ENCODE measurements around the gene MED13L.

Gene MED13L

GRCh38 chr12:116308647-116309046 lies 31.2 kb upstream of the MED13L start:
- Histone ChIP-seq H3K9ac (no peak overlapping the region), H3K9me3 (replicated peaks in 1 of 11) (peaks cover 12 to 21% (median 17%) of the 10 kb centered on the region in 11 experiments), H3K4me3 (no peak overlapping the region), H3K4me1 (peaks cover 6 to 46% (median 33%) of the 10 kb centered on the region in 10 experiments; a peak in 19 of 20 replicates), H3K36me3 (no peaks in the 10 kb centered on the region), H3K27me3 (no peaks in the 10 kb centered on the region), H4K20me1 (no peaks in the 10 kb centered on the region), H3K27ac (no peak overlapping the region), H3K4me2 (no peak overlapping the region)
- no peak for TF ChIP-seq Cebpa-rat (IDR thresholded peaks at IDR 0.05)

- Histone ChIP-seq H3K4me1 (peaks cover 23 to 57% (median 44%) of the 10 kb centered on the region in 10 experiments), H3K9ac (no peak overlapping the region), H3K4me3 (no peak overlapping the region), H3K27ac (peak overlapping the region in 1 of 11 experiments; percentile 8; a peak in 1 of 22 replicates), H3K36me3 (no peaks in the 10 kb centered on the region), H3K4me2 (peak overlapping the region in 4 of 11 experiments; percentile 21 to 83 (median 66); a peak in 5 of 22 replicates), H4K20me1 (no peaks in the 10 kb centered on the region), H3K9me3 (replicated peaks in 1 of 11) (peaks cover 12 to 21% (median 17%) of the 10 kb centered on the region in 11 experiments), H3K27me3 (no peaks in the 10 kb centered on the region)
- no peak for TF ChIP-seq Cebpa-rat (IDR thresholded peaks at IDR 0.05)
Observed at GRCh38 chr12:116306968-116307367, 29.5 kb upstream of the MED13L start.

- H3K27me3 ChIP-seq: no peaks in the 10 kb centered on the region
- no peaks in the 10 kb centered on the region for H3K36me3 ChIP-seq
- H3K4me3 ChIP-seq: no peak overlapping the region
- peak overlapping the region in 8 of 11 experiments; percentile 1 to 83 (median 39); a peak in 8 of 22 replicates for H3K4me2 ChIP-seq
- H3K9me3 ChIP-seq (replicated peaks in 1 of 11): peaks cover 12 to 21% (median 17%) of the 10 kb centered on the region in 11 experiments
- peak overlapping the region in 3 of 11 experiments; percentile 3 to 18 (median 8); a peak in 3 of 22 replicates for H3K27ac ChIP-seq
- peaks cover 24 to 62% (median 49%) of the 10 kb centered on the region in 10 experiments for H3K4me1 ChIP-seq
- TF ChIP-seq Cebpa-rat (IDR thresholded peaks at IDR 0.05): no peak
- H3K9ac ChIP-seq: no peak overlapping the region
- H4K20me1 ChIP-seq: no peaks in the 10 kb centered on the region
Observed at GRCh38 chr12:116306506-116306905, 29.0 kb upstream of the MED13L start.

- Histone ChIP-seq H3K27ac (peak overlapping the region in 7 of 11 experiments; percentile 61 to 84 (median 76); a peak in 15 of 22 replicates), H3K4me3 (no peak overlapping the region), H3K4me2 (peak overlapping the region in 9 of 11 experiments; percentile 58 to 91 (median 80); a peak in 12 of 22 replicates), H3K9me3 (replicated peaks in 1 of 11) (peaks cover 4 to 8% (median 5%) of the 10 kb centered on the region in 11 experiments; a peak in 21 of 22 replicates), H3K9ac (peak overlapping the region in 5 of 11 experiments; percentile 40 to 72 (median 53); a peak in 7 of 22 replicates), H3K4me1 (peaks cover 27 to 81% (median 56%) of the 10 kb centered on the region in 10 experiments), H3K36me3 (no peaks in the 10 kb centered on the region), H4K20me1 (no peaks in the 10 kb centered on the region), H3K27me3 (no peaks in the 10 kb centered on the region)
- no peak for TF ChIP-seq Cebpa-rat (IDR thresholded peaks at IDR 0.05)
Observed at GRCh38 chr12:116304621-116305020, 27.1 kb upstream of the MED13L start.

- TF ChIP-seq Cebpa-rat (IDR thresholded peaks at IDR 0.05): peak in 8 of 11 experiments; percentile 40 to 77 (median 58); a peak in 10 of 22 replicates
- Histone ChIP-seq H3K27ac (peak overlapping the region in 9 of 11 experiments; percentile 40 to 84 (median 75); a peak in 17 of 22 replicates), H3K9me3 (replicated peaks in 1 of 11) (peaks cover 0 to 1% (median 0%) of the 10 kb centered on the region in 11 experiments; a peak in 3 of 22 replicates), H3K4me2 (peak overlapping the region; percentile 36 to 91 (median 74); a peak in 21 of 22 replicates), H3K4me3 (peak overlapping the region in 4 of 10 experiments; percentile 10 to 37 (median 25); a peak in 4 of 20 replicates), H3K36me3 (no peaks in the 10 kb centered on the region), H3K4me1 (peaks cover 34 to 88% (median 63%) of the 10 kb centered on the region in 10 experiments), H3K9ac (peak overlapping the region in 8 of 11 experiments; percentile 18 to 72 (median 48); a peak in 13 of 22 replicates), H4K20me1 (no peaks in the 10 kb centered on the region), H3K27me3 (no peaks in the 10 kb centered on the region)
Observed at GRCh38 chr12:116303929-116304328, 26.4 kb upstream of the MED13L start.

- H3K4me2 ChIP-seq: peak overlapping the region; percentile 36 to 91 (median 74)
- H3K4me3 ChIP-seq: no peak overlapping the region
- no peaks in the 10 kb centered on the region for H3K9me3 ChIP-seq (replicated peaks in 1 of 11)
- peaks cover 34 to 92% (median 64%) of the 10 kb centered on the region in 10 experiments for H3K4me1 ChIP-seq
- H3K27ac ChIP-seq: peak overlapping the region in 9 of 11 experiments; percentile 40 to 84 (median 75); a peak in 16 of 22 replicates
- no peaks in the 10 kb centered on the region for H4K20me1 ChIP-seq
- TF ChIP-seq Cebpa-rat (IDR thresholded peaks at IDR 0.05): no peak
- peak overlapping the region in 7 of 11 experiments; percentile 25 to 72 (median 48); a peak in 8 of 22 replicates for H3K9ac ChIP-seq
- H3K36me3 ChIP-seq: no peaks in the 10 kb centered on the region
- no peaks in the 10 kb centered on the region for H3K27me3 ChIP-seq
Observed at GRCh38 chr12:116303066-116303465, 25.6 kb upstream of the MED13L start.

DNA sequence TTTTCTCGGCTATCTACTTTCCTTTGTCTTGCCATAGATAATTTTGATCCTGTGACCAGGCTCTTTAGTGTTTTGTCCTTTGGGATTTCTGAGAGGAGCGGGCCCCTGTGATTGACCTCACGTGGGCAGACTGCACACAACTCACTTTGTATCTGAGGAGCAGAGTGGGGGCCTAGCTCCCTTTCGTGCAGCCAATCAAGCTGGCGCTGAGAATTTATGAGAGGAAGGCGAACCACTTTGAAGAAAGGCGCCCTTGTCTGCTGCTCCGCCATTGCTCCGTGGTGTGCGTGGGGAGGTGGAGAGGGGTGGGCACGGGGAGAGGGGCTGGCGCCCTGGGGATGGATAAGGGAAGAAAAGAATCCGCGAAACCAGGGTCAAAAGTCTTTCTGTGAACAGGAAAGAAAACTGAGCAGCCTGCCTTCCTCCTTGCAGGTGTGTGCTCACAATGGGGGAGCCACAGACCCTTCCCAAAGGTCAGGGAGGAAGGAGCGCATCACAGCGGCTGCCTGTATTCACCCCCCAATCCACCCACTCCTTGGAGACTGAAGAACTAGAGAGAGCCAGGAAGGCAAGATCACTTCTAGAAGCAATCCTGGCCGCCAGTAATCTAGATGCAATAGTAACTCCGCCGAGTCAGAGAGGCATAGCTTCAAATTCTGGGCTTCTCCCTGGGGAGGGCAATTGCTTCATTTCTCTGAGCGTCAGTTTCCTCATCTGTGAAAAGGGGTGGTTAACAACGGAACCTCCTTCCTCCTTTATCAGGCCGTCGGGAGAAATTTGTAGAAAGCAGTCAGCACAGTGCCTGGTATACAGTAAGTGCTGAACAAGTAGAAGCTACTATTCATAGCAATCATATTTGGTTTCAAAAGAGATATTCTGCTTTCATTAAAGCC lies 24.9 kb upstream of the MED13L start:
- TF ChIP-seq Cebpa-rat (IDR thresholded peaks at IDR 0.05): peak in 7 of 11 experiments; percentile 55 to 89 (median 76); a peak in 12 of 22 replicates
- H3K27me3 ChIP-seq: no peaks in the 10 kb centered on the region

DNA sequence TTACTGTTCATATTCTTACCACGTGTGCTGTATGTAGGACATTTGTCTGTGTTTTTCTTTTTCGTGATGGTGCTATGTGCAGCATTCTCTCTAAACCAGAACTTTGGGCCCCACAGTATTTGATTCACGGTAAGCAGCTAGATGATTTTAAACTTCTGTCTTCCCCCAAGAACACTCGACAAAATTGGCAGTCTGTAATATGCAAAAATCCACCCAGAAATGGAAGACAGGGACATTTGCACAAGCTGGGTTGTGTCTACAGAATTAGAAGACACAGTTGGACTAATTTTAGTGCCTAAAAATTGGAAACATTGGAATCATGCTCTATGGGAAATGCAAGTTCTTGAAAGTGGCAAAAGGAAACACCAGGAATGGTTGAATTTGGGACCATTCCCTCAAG lies 24.1 kb upstream of the MED13L start:
- peaks cover 0 to 6% (median 0%) of the 10 kb centered on the region in 11 experiments; a peak in 2 of 22 replicates for H3K9me3 ChIP-seq (replicated peaks in 1 of 11)
- H3K36me3 ChIP-seq: no peaks in the 10 kb centered on the region
- no peaks in the 10 kb centered on the region for H3K27me3 ChIP-seq
- H4K20me1 ChIP-seq: no peaks in the 10 kb centered on the region
- H3K4me1 ChIP-seq: peaks cover 34 to 89% (median 62%) of the 10 kb centered on the region in 10 experiments
- peak overlapping the region in 9 of 11 experiments; percentile 57 to 91 (median 80); a peak in 13 of 22 replicates for H3K4me2 ChIP-seq
- H3K4me3 ChIP-seq: no peak overlapping the region
- H3K27ac ChIP-seq: peak overlapping the region in 6 of 11 experiments; percentile 40 to 84 (median 76); a peak in 8 of 22 replicates
- no peak overlapping the region for H3K9ac ChIP-seq
- no peak for TF ChIP-seq Cebpa-rat (IDR thresholded peaks at IDR 0.05)

More for the DNA sequence above, 24.9 kb upstream of the MED13L start:
- peaks cover 34 to 93% (median 64%) of the 10 kb centered on the region in 10 experiments for H3K4me1 ChIP-seq
- H3K9me3 ChIP-seq (replicated peaks in 1 of 11): no peaks in the 10 kb centered on the region
- H4K20me1 ChIP-seq: no peaks in the 10 kb centered on the region
- peak overlapping the region in 9 of 11 experiments; percentile 22 to 84 (median 75); a peak in 15 of 22 replicates for H3K27ac ChIP-seq
- H3K9ac ChIP-seq: peak overlapping the region in 6 of 11 experiments; percentile 22 to 53 (median 34); a peak in 6 of 22 replicates
- no peak overlapping the region; a peak in 1 of 20 replicates for H3K4me3 ChIP-seq
- H3K4me2 ChIP-seq: peak overlapping the region; percentile 36 to 91 (median 74)
- no peaks in the 10 kb centered on the region for H3K36me3 ChIP-seq

Data from BLaER1 treated with 17β-estradiol and CSF1 and Interleukin-3, amounts not matched to agents 10 nM and 100 nM (cell line).